Stimulated activated effector memory CD8-positive, alpha-beta T cell treated with anti-CD3 and anti-CD28 coated beads, Interleukin-12 subunit alpha, Interleukin-12 subunit beta, amount 100 ng/mL, for 72 hours (primary cell): ENCODE results near the gene SMAD5.
A peak's percentile ranks its signal among the peaks of the same experiment; 100 is the strongest.

ENCODE experiments used
- ATAC-seq: fragments of 150-1000 bp; cut with Tn5 transposase; 2 replicates; pipeline ENCODE4 v1.10.0; 2021
- DNase-seq, 2 donors: peaks; one replicate each; pipeline ENCODE4 v3.0.0; 2021 to 2022; ENCODE audit warnings: low spot score in 2 of 2
- H3K27ac Mint-ChIP-seq: one replicate; pipeline ENCODE4 v1.8.0; 2022; ENCODE audit warnings: mild to moderate bottlenecking, mixed read lengths
- H3K36me3 Mint-ChIP-seq: one replicate; pipeline ENCODE4 v1.8.0; 2022; ENCODE audit warnings: mild to moderate bottlenecking, mixed read lengths
- H3K4me1 Mint-ChIP-seq: one replicate; pipeline ENCODE4 v1.8.0; 2022; ENCODE audit warnings: mixed read lengths
- H3K4me3 Mint-ChIP-seq: one replicate; pipeline ENCODE4 v1.8.0; 2022; ENCODE audit warnings: mild to moderate bottlenecking, mixed read lengths
- H3K9me3 Mint-ChIP-seq: one replicate; pipeline ENCODE4 v1.8.0; 2022; ENCODE audit warnings: mixed read lengths

Gene SMAD5

DNA sequence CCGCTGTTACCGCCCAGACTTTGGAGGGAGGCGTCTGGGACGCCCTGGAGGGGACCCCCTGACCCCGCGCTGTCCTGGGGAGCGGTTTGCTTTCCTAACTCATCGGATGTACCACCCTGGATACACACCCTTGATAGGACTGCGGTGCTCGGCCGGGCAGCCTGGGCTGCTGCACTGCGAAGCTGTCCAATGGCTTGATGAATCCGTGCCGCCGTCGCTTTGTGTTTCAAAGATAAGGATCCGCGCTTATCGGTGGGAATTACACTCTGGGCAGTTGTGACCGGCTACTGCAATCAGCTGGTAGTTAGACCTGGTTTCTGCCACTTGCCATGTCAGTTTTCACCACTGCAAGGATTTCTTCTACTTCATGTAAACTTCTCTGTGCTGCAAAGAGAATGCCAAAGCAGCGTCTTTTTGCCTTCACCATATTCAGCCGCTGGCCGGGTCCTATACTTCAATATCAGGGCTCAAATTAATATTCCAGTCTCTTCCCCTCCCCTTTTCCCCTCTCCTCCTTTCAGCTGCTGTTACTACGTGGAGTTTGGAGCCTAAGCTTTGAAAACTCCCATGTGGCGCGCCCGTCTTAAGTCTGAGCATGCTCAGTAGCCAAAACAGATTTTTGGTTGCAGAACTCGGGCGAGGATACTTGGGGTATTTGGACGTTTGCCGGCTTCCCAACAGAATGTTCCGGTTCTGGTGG is 727 bp downstream of the SMAD5 start:
- Mint-ChIP-seq H3K4me1 (peaks cover 34% of the 10 kb centered on the region), H3K36me3 (peaks cover 12% of the 10 kb centered on the region), H3K27ac (peak overlapping the region; percentile 98), H3K4me3 (peak overlapping the region; percentile 86), H3K9me3 (no peaks in the 10 kb centered on the region)
- DNase-seq (peak in 1 of 2 donors; percentile 54), ATAC-seq (peak; percentile 65)

DNA sequence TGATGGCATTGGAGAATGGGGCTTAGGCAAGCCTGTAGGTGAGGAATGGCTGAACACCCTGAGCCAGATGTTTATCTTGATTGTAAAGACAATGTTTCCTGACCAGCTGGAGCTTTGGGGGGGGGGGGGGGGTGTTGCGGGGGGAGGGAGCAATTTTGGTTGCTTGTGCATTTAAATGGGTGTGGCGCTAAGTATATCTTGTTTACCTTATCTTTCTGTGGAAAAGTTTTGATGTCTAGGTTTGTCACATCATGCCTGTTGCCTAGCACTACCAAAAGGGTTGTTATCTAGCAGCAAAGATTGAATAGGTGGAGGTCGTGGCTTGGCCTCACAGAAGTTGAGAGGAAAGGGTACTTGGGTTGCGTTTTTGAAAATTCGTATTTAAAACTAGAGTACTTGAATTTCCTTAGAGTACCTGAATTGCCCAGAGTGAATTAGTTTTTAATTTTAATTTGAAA is 1.3 kb downstream of the SMAD5 start:
- H3K27ac Mint-ChIP-seq: peak overlapping the region; percentile 98
- peaks cover 39% of the 10 kb centered on the region for H3K4me1 Mint-ChIP-seq
- ATAC-seq: no peak
- H3K36me3 Mint-ChIP-seq: peaks cover 12% of the 10 kb centered on the region
- no peaks in the 10 kb centered on the region for H3K9me3 Mint-ChIP-seq
- no peak for DNase-seq
- peak overlapping the region; percentile 86 for H3K4me3 Mint-ChIP-seq

DNA sequence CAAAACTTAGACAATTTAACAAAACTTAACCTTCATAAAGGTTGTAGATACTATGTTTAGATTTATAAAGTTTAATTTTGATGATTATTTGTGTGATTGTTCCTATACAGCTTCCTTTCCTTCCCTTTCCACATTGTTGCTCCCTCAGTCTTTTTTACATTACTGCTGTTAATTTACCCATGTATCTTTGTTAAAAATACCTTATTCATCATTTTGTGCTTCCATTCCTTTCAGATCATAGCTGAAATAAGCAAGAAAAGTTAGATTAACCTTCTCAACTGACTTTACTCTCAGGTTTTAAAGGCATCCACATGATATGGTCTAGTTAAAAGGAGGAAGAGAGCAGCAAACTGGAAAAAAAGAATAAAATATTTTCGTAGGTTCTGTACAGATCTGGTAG is 2.0 kb downstream of the SMAD5 start:
- H3K4me3 Mint-ChIP-seq: peak overlapping the region; percentile 86
- H3K27ac Mint-ChIP-seq: no peak overlapping the region
- peaks cover 12% of the 10 kb centered on the region for H3K36me3 Mint-ChIP-seq
- ATAC-seq (no peak), DNase-seq (no peak)
- H3K4me1 Mint-ChIP-seq: peaks cover 46% of the 10 kb centered on the region
- H3K9me3 Mint-ChIP-seq: no peaks in the 10 kb centered on the region

DNA sequence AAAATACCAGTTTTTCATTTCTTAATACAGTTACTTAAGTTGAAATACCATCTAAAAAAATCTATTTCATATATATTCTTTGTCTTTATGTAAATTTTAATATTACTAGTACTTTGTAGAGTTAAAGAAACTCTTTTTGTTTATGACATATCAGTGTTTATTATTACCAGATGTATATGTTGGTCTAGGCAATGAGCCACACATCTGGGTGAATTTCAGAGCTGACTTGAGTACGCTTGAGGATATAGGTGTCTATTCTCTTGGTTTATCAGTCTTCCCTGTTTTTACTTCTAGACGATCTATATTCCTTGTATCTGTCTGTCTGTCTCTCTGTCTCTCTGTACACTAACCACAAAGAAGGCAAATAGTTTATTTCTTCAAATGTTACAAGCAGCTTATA is 2.9 kb downstream of the SMAD5 start:
- ATAC-seq (no peak), DNase-seq (no peak)
- Mint-ChIP-seq H3K4me1 (peaks cover 47% of the 10 kb centered on the region), H3K9me3 (no peaks in the 10 kb centered on the region), H3K36me3 (peaks cover 12% of the 10 kb centered on the region), H3K27ac (no peak overlapping the region), H3K4me3 (no peak overlapping the region)

DNA sequence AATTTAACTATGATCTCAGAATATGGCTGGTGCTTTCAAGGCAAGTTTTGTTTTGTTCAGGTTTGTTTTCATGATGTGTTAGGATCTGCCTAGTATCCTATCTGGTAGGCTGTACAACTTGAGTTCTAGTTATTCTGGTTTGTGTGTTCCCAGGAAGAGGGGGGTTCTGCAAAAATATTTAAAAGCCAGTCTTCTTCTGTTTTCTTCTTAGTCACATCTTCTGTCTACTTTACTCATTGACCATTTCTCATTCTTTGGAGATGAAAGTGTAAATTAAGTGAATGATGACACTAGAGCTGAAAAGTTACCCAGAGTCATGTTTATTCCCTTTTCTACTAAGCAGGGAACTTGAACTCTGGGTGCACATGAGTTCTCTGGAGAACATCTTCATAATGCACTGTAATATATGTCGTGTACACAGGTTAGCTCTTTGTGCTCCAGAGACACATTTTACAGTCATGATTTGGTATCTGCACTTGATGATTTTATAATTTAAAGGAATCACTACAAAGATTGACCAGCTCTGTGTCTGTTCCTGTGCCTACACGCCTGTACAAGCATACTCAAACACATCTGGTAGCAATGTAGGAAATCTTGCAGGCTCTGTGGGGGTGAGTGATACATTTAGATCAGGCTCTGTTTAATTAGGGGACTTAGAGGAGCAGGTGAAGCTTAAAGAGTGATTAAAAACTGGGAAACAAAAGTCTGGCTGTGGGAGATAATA is 5.0 kb downstream of the SMAD5 start:
- Mint-ChIP-seq H3K4me1 (peaks cover 37% of the 10 kb centered on the region), H3K9me3 (no peaks in the 10 kb centered on the region), H3K36me3 (peaks cover 3% of the 10 kb centered on the region), H3K27ac (no peak overlapping the region), H3K4me3 (no peak overlapping the region)
- DNase-seq: no peak
- ATAC-seq: no peak

DNA sequence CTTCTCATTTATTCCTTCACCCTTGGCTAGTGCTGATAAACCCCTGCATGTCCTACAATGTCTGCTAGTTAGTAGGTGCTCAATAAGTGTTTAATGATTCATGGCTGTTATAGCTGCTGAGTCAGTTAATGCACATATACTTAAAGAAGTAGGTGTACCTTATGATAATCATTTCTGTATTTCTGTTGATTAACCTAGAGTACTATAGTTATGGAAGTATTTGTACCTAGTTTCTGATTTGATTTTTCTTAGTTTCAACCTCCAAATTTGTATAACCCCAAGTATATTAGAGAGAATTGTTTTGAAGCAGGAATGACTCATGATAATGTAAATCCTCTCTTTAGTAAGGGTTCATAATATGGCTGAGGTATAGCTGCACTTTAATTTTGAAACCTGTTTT is 8.9 kb downstream of the SMAD5 start:
- peak; percentile 92 for ATAC-seq

DNA sequence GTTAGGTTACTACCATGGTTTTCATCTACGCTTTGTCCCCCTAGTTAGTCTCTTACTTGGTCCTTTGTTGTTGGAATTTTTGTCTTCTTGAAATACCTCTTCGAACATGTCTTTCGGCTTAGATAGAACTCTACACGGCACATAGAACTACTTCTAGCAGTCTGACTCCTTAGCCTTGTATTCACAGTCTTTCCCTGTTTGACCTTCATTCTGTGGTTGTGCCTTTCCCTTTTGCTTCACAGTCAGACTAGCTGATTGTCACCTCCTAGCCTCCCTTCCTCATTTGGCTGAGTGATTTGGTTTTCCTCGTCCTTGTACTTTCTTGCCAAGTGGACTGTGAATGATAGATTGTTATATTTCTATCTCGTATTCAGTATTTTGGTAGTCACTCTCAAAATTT is 10.7 kb downstream of the SMAD5 start:
- ATAC-seq (no peak), DNase-seq (no peak)
- Mint-ChIP-seq H3K27ac (no peak overlapping the region), H3K4me1 (peaks cover 25% of the 10 kb centered on the region), H3K9me3 (no peaks in the 10 kb centered on the region), H3K4me3 (no peak overlapping the region), H3K36me3 (peaks cover 3% of the 10 kb centered on the region)

More for the DNA sequence above, 8.9 kb downstream of the SMAD5 start:
- H3K36me3 Mint-ChIP-seq: no peaks in the 10 kb centered on the region
- no peak overlapping the region for H3K4me3 Mint-ChIP-seq
- no peaks in the 10 kb centered on the region for H3K9me3 Mint-ChIP-seq
- H3K4me1 Mint-ChIP-seq: peaks cover 33% of the 10 kb centered on the region
- H3K27ac Mint-ChIP-seq: no peak overlapping the region
- no peak for DNase-seq

DNA sequence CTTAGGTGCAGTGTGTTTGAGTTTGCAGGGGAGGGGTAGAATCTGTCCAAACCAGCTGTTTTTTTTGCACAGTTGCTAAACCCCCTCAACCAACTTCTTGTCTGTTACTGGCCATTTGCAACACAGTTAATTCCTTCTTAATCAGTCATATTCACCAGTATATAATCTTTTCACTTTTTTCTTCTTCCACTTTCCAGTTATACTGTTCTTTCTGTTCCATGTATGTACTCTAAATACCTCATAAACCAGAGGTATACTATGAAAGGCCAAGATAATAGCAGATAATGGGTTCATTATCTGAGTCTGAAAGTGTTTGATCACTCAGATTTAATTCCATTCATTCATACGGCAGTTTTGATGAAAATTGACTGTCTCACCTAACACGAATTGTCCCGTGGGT is 11.1 kb downstream of the SMAD5 start:
- Mint-ChIP-seq H3K4me1 (peaks cover 23% of the 10 kb centered on the region), H3K9me3 (no peaks in the 10 kb centered on the region), H3K36me3 (peaks cover 6% of the 10 kb centered on the region), H3K4me3 (no peak overlapping the region), H3K27ac (no peak overlapping the region)
- ATAC-seq: no peak
- no peak for DNase-seq

DNA sequence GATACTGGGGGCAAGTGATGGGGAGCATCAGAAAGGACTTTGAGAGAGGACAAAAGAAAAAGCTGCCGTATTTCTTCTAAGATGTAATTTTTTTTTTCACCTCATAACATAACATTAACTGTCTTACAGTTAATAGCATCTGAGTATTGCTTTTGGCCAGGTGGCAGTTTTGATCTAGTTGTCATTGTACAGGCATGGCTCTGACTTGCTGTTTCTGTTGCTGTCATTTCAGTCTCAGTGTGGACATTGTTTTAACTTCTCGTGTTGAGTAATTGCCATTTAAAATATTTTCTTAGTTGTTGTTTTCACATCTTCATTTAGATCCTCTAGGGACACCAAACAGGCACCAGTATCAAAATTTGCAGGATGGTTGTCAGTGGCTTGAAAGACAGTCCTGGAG is 12.4 kb downstream of the SMAD5 start:
- H3K4me1 Mint-ChIP-seq: peaks cover 13% of the 10 kb centered on the region
- H3K9me3 Mint-ChIP-seq: no peaks in the 10 kb centered on the region
- DNase-seq (no peak), ATAC-seq (peak; percentile 55)
- no peak overlapping the region for H3K27ac Mint-ChIP-seq
- no peak overlapping the region for H3K4me3 Mint-ChIP-seq
- peaks cover 9% of the 10 kb centered on the region for H3K36me3 Mint-ChIP-seq

DNA sequence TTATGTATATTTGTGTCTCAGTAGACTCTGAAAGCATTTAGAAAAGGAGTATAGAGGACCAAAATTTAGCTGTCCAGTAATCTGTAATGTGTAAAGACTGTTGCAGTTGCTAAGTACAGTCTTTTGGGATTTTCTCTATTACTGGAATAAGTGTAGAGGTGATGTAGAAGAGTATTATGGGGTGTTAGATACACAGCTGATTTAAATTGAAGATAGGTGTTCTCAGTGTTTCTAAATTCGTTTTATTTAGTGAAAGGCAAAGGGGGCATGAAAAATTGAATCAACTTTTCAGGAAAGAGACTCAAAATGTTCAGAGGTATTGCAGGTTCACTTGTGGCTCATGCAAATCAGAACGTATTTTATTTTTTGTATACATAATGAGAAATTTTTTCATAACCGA is 13.6 kb downstream of the SMAD5 start:
- peaks cover 16% of the 10 kb centered on the region for H3K4me1 Mint-ChIP-seq
- ATAC-seq: no peak
- H3K4me3 Mint-ChIP-seq: no peak overlapping the region
- H3K27ac Mint-ChIP-seq: no peak overlapping the region
- H3K9me3 Mint-ChIP-seq: no peaks in the 10 kb centered on the region
- no peak for DNase-seq
- peaks cover 11% of the 10 kb centered on the region for H3K36me3 Mint-ChIP-seq

DNA sequence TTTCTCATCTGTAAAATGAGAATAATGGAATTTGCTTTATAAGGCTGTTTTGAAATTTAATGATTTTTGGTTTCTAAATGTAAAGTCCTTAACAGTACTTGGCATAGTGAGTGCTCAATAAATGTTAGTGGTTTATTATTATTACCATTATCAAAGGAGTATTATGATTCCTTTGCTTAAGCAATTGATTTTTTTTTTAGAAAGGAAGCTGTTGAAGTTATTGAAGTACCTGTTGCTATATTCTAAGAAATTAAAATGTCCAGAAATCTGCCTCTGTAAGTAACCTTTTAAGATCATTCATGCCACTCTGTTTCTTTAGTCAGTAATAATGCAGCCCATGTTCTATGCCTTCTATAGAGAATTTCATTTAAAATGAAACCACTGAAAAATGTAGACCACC is 15.0 kb downstream of the SMAD5 start:
- Mint-ChIP-seq H3K9me3 (no peaks in the 10 kb centered on the region), H3K4me1 (peaks cover 18% of the 10 kb centered on the region), H3K4me3 (no peak overlapping the region), H3K27ac (no peak overlapping the region), H3K36me3 (peaks cover 14% of the 10 kb centered on the region)
- DNase-seq (no peak), ATAC-seq (no peak)

DNA sequence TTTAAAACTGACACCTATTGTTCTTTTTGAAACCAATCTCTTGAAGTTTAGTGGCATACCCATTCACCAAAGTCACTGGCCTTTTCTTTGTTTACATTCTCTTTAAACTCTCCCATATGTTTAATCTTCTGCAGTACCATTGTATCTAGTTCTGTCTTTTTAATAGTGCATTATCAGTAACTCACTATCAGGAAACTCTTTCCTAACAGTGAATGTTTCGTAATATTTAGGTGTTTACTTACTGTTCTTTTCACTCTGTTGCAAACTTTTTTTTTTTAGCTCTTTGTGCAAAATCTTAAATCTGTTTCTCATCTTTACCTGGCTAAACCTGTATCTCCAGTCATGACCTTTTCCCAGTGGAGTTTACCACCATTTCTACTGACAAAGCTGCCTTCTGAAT is 17.2 kb downstream of the SMAD5 start:
- Mint-ChIP-seq H3K4me1 (peaks cover 26% of the 10 kb centered on the region), H3K9me3 (no peaks in the 10 kb centered on the region), H3K4me3 (no peak overlapping the region), H3K27ac (no peak overlapping the region), H3K36me3 (peaks cover 37% of the 10 kb centered on the region)
- DNase-seq: no peak
- no peak for ATAC-seq

DNA sequence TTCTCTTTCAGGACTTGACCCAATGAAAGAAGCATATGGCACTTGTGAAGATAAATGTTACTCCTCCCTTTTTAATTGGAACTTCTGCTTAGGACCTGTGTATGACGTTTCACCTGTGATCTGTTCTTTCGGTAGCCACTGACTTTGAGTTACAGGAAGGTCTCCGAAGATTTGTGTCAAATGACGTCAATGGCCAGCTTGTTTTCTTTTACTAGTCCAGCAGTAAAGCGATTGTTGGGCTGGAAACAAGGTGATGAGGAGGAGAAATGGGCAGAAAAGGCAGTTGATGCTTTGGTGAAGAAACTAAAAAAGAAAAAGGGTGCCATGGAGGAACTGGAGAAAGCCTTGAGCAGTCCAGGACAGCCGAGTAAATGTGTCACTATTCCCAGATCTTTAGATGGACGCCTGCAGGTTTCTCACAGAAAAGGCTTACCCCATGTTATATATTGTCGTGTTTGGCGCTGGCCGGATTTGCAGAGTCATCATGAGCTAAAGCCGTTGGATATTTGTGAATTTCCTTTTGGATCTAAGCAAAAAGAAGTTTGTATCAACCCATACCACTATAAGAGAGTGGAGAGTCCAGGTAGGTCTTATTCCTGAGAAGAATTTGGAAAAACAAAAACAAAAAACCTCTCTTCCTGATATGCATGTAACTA is 21.1 kb downstream of the SMAD5 start:
- ATAC-seq (no peak), DNase-seq (no peak)
- H3K36me3 Mint-ChIP-seq: peaks cover 49% of the 10 kb centered on the region
- H3K9me3 Mint-ChIP-seq: no peaks in the 10 kb centered on the region
- no peak overlapping the region for H3K4me3 Mint-ChIP-seq
- peaks cover 24% of the 10 kb centered on the region for H3K4me1 Mint-ChIP-seq
- H3K27ac Mint-ChIP-seq: no peak overlapping the region

DNA sequence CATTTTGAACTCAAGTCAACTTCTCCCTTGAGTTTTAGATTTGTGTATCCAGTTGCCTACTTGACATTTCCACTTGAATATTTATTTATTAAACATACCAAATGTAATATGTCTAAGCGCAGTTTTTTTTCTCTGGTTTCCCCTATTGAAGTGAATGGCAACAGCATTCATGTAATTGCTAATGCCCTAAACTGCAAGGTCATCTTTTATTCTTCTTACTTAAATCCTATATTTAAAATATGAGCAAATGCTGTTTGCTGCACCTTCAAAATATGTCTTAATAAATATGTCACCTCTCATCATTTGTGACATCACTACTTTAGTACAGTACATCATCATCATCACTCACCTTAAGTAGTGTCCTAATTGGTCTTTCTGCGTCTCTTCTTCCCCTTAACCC is 22.4 kb downstream of the SMAD5 start:
- no peaks in the 10 kb centered on the region for H3K9me3 Mint-ChIP-seq
- peaks cover 24% of the 10 kb centered on the region for H3K4me1 Mint-ChIP-seq
- no peak overlapping the region for H3K4me3 Mint-ChIP-seq
- ATAC-seq (no peak), DNase-seq (no peak)
- no peak overlapping the region for H3K27ac Mint-ChIP-seq
- H3K36me3 Mint-ChIP-seq: peaks cover 48% of the 10 kb centered on the region

DNA sequence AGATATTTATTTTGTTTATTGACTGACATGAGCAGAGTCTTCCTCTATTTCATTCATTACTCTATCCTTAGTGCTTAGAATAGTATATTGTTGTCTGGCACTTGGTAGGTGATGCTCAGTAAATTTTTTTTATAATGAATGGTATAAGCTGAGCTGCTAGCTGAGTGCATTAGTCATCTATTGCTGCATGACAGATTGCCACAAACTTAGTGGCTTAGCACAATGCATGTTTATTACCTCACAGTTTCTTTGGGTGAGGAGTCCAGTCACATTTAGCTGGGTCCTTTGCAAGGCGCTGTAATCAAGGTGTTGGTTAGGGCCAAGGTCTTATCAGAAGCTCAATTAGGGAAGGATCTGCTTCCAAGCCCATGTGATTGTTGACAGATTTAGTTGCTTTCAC is 23.1 kb downstream of the SMAD5 start:
- H3K27ac Mint-ChIP-seq: no peak overlapping the region
- peaks cover 24% of the 10 kb centered on the region for H3K4me1 Mint-ChIP-seq
- DNase-seq (no peak), ATAC-seq (peak; percentile 77)
- H3K4me3 Mint-ChIP-seq: no peak overlapping the region
- peaks cover 51% of the 10 kb centered on the region for H3K36me3 Mint-ChIP-seq
- no peaks in the 10 kb centered on the region for H3K9me3 Mint-ChIP-seq

DNA sequence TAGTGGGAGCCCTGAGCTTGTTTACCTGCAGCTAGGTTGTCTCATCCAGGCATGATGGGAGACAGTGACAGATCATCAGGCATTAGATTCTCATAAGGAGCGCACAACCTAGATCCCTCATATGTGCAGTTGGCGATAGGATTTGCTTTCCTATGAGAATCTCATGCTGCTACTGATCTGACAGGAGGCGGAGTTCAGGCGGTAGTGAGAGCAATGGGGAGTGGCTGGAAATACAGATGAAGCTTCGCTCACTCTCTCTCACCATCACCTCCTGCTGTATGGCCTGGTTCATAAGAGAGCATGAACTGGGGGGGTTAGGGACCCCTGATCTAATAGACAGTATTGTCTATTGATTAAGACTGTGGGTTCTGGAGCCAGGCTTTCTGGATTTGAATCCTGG is 24.9 kb downstream of the SMAD5 start:
- no peak overlapping the region for H3K27ac Mint-ChIP-seq
- ATAC-seq: no peak
- peaks cover 19% of the 10 kb centered on the region for H3K4me1 Mint-ChIP-seq
- H3K4me3 Mint-ChIP-seq: no peak overlapping the region
- peaks cover 56% of the 10 kb centered on the region for H3K36me3 Mint-ChIP-seq
- no peaks in the 10 kb centered on the region for H3K9me3 Mint-ChIP-seq
- DNase-seq: no peak
